ENCODE results near the gene ALS2CL. TPM values are rescaled to one million over a fixed set of nuclear protein-coding genes. Genes with fewer than 3 reads are reported as not detected.

Gene ALS2CL
- total and polyA plus RNA-seq, 10 of the 15 experiments (the other 5 are each of a cell fraction or from before 2014, with no cell fraction given): 0.01 to 0.05 TPM; not detected in 8

GRCh38 chr3:46692566-46692990, 901 bp downstream of the ALS2CL start:
- FAIRE-seq (no peak), DNase-seq (ENCODE audit: low read depth, low spot score) (no peak), ATAC-seq (no peak)
- no peak overlapping the region for H2AFZ ChIP-seq (ENCODE audit: control insufficient read depth, low read depth, low read length)
- H3K79me2 ChIP-seq (ENCODE audit: control insufficient read depth, insufficient read depth, low read length): no peaks in the 10 kb centered on the region
- ChIA-PET POLR2A (no interaction called here), CTCF (interaction anchor here (1.6 kb wide), 1 partner anchor 203 kb away, joined by 5 read pairs; no protein-coding TSS in a partner anchor), SMC1A (ENCODE audit: uncharacterized antibody, unreplicated experiment) (no interaction called here), RAD21 (ENCODE audit: unreplicated experiment) (no interaction called here)
- 51% methylated on average over 11 of the region's 11 CpGs for WGBS (ENCODE audit: insufficient coverage, insufficient replicate concordance, low lambda C conversion rate, missing lambda C conversion rate)
- in situ Hi-C loops (cut with MboI): no loop called here
- H3K27ac ChIP-seq (ENCODE audit: control insufficient read depth, insufficient read depth): no peak overlapping the region
- no peaks in the 10 kb centered on the region for H3K36me3 ChIP-seq (ENCODE audit: control insufficient read depth in 2 of 2, insufficient read depth in 2 of 2, low read length in 1 of 2)
- no peak overlapping the region for H3K4me3 ChIP-seq
- H4K20me1 ChIP-seq (ENCODE audit: control insufficient read depth, insufficient read depth): no peaks in the 10 kb centered on the region
- peaks cover 7% of the 10 kb centered on the region for H3K4me1 ChIP-seq (ENCODE audit: control insufficient read depth, insufficient read depth, low read length)
- intact Hi-C loops (cut with micrococcal nuclease; ENCODE audit: unreplicated experiment): no loop called here
- peaks cover 5 to 8% of the 10 kb centered on the region in 2 experiments for H3K27me3 ChIP-seq (replicated peaks in 1 of 2; ENCODE audit: control insufficient read depth in 2 of 2, insufficient read depth in 2 of 2, low read length in 1 of 2)
- H3K4me2 ChIP-seq (ENCODE audit: control insufficient read depth, insufficient read depth): no peak overlapping the region
- no peak overlapping the region for H3K9ac ChIP-seq (ENCODE audit: control insufficient read depth, insufficient read depth, low read length)
- no peaks in the 10 kb centered on the region for H3K9me3 ChIP-seq (replicated peaks; ENCODE audit: control insufficient read depth, insufficient read depth, low read length)
- no TSS peak for BruUV-seq (replicated peaks)
- TF ChIP-seq BCLAF1 (IDR thresholded peaks at IDR 0.05): no peak
- no peak for TF ChIP-seq STAT3 (IDR thresholded peaks at IDR 0.05; ENCODE audit: low read depth, low read length)
- no peak for TF ChIP-seq TBL1XR1 (IDR thresholded peaks at IDR 0.05; ENCODE audit: low read depth, low read length)
- no peak for TF ChIP-seq ELK1 (IDR thresholded peaks at IDR 0.05; ENCODE audit: low read depth, low read length)
- TF ChIP-seq RELB (IDR thresholded peaks at IDR 0.05; ENCODE audit: low read depth): no peak
- no peak for TF ChIP-seq RAD21 (IDR thresholded peaks at IDR 0.05; ENCODE audit: insufficient read depth, low read depth, low read length)
- TF ChIP-seq USF1 (IDR thresholded peaks at IDR 0.05; ENCODE audit: borderline replicate concordance, extremely low read length, insufficient read depth, low read depth, low read length): no peak
- TF ChIP-seq SP1 (IDR thresholded peaks at IDR 0.05; ENCODE audit: low read depth, low read length): no peak
- no peak for TF ChIP-seq GABPA (IDR thresholded peaks at IDR 0.05; ENCODE audit: low read depth)
- no peak for TF ChIP-seq RFX5 (IDR thresholded peaks at IDR 0.05; ENCODE audit: low read depth, low read length)
- TF ChIP-seq BCL11A (IDR thresholded peaks at IDR 0.05; ENCODE audit: low read depth, low read length): no peak
- no peak for TF ChIP-seq TAF1 (IDR thresholded peaks at IDR 0.05; ENCODE audit: borderline replicate concordance, low read depth, low read length)
- no peak for TF ChIP-seq ZNF384 (IDR thresholded peaks at IDR 0.05; ENCODE audit: borderline replicate concordance, low read depth, low read length)
- TF ChIP-seq LARP7 (IDR thresholded peaks at IDR 0.05): no peak
- TF ChIP-seq PRDM15 (CRISPR knock-in tag; IDR thresholded peaks at IDR 0.05): no peak
